ENCODE results near the gene INS. TPM values are rescaled to one million over a fixed set of nuclear protein-coding genes. Genes with fewer than 3 reads are reported as not detected.

INS gene
- total RNA-seq, 2 donors from 2014 or later, result not detected

GRCh38 chr11:2158966-2159365 is 2.0 kb downstream of the INS start:
- H3K4me1 Mint-ChIP-seq, result no peaks in the 10 kb centered on the region

GRCh38 chr11:2158296-2158737 is 2.7 kb downstream of the INS start:
- Mint-ChIP-seq H3K4me1 (no peaks in the 10 kb centered on the region), H3K36me3 (ENCODE audit: low read depth) (no peaks in the 10 kb centered on the region), H3K4me3 (no peak overlapping the region), H3K27ac (no peak overlapping the region), H3K27me3 (no peaks in the 10 kb centered on the region)
- DNase-seq (no peak), ATAC-seq (no peak)
- no peaks in the 10 kb centered on the region for H3K9me3 ChIP-seq (ENCODE audit: control insufficient read depth, low read length, poor library complexity, severe bottlenecking)

More at GRCh38 chr11:2158966-2159365, 2.0 kb downstream of the INS start:
- Mint-ChIP-seq H3K27me3 (no peaks in the 10 kb centered on the region), H3K36me3 (ENCODE audit: low read depth) (no peaks in the 10 kb centered on the region), H3K27ac (no peak overlapping the region), H3K4me3 (no peak overlapping the region)
- ATAC-seq (no peak), DNase-seq (no peak)
- no peaks in the 10 kb centered on the region for H3K9me3 ChIP-seq (ENCODE audit: control insufficient read depth, low read length, poor library complexity, severe bottlenecking)

- H3K9me3 ChIP-seq (ENCODE audit: control insufficient read depth, low read length, poor library complexity, severe bottlenecking), result no peaks in the 10 kb centered on the region
- no peaks in the 10 kb centered on the region for H3K4me1 Mint-ChIP-seq
- no peak overlapping the region for H3K4me3 Mint-ChIP-seq
- H3K27ac Mint-ChIP-seq, result no peak overlapping the region
- H3K27me3 Mint-ChIP-seq, result no peaks in the 10 kb centered on the region
- no peaks in the 10 kb centered on the region for H3K36me3 Mint-ChIP-seq (ENCODE audit: low read depth)
- ATAC-seq (no peak), DNase-seq (no peak)
Observed at GRCh38 chr11:2157294-2158040, 3.5 kb downstream of the INS start.

- no peak overlapping the region for H3K27ac Mint-ChIP-seq
- H3K27me3 Mint-ChIP-seq, result no peaks in the 10 kb centered on the region
- ATAC-seq (no peak), DNase-seq (peak in 2 of 3 donors; percentile 29 to 52)
- peaks cover 5% of the 10 kb centered on the region for H3K4me1 Mint-ChIP-seq
- H3K4me3 Mint-ChIP-seq, result no peak overlapping the region
- H3K9me3 ChIP-seq (ENCODE audit: control insufficient read depth, low read length, poor library complexity, severe bottlenecking), result no peaks in the 10 kb centered on the region
- H3K36me3 Mint-ChIP-seq (ENCODE audit: low read depth), result no peaks in the 10 kb centered on the region
Observed at GRCh38 chr11:2156416-2157182, 4.4 kb downstream of the INS start.

- Mint-ChIP-seq H3K27me3 (peaks cover 9% of the 10 kb centered on the region), H3K27ac (no peak overlapping the region), H3K4me1 (peaks cover 5% of the 10 kb centered on the region), H3K36me3 (ENCODE audit: low read depth) (no peaks in the 10 kb centered on the region), H3K4me3 (no peak overlapping the region)
- DNase-seq (no peak), ATAC-seq (no peak)
- no peaks in the 10 kb centered on the region for H3K9me3 ChIP-seq (ENCODE audit: control insufficient read depth, low read length, poor library complexity, severe bottlenecking)
Observed at GRCh38 chr11:2155511-2155910, 5.5 kb downstream of the INS start.

GRCh38 chr11:2154889-2155288 is 6.1 kb downstream of the INS start:
- ATAC-seq (no peak), DNase-seq (no peak)
- H3K4me3 Mint-ChIP-seq, result no peak overlapping the region
- no peaks in the 10 kb centered on the region for H3K9me3 ChIP-seq (ENCODE audit: control insufficient read depth, low read length, poor library complexity, severe bottlenecking)
- H3K4me1 Mint-ChIP-seq, result peaks cover 5% of the 10 kb centered on the region
- H3K27ac Mint-ChIP-seq, result no peak overlapping the region
- H3K36me3 Mint-ChIP-seq (ENCODE audit: low read depth), result no peaks in the 10 kb centered on the region
- H3K27me3 Mint-ChIP-seq, result peaks cover 15% of the 10 kb centered on the region

GRCh38 chr11:2154195-2154585 is 6.8 kb downstream of the INS start:
- Mint-ChIP-seq H3K27ac (no peak overlapping the region), H3K4me1 (peaks cover 5% of the 10 kb centered on the region), H3K27me3 (peaks cover 17% of the 10 kb centered on the region), H3K4me3 (no peak overlapping the region), H3K36me3 (ENCODE audit: low read depth) (no peaks in the 10 kb centered on the region)
- ATAC-seq, result no peak
- H3K9me3 ChIP-seq (ENCODE audit: control insufficient read depth, low read length, poor library complexity, severe bottlenecking), result no peaks in the 10 kb centered on the region
- no peak for DNase-seq

- no peaks in the 10 kb centered on the region for H3K9me3 ChIP-seq (ENCODE audit: control insufficient read depth, low read length, poor library complexity, severe bottlenecking)
- Mint-ChIP-seq H3K36me3 (ENCODE audit: low read depth) (no peaks in the 10 kb centered on the region), H3K27ac (no peak overlapping the region), H3K27me3 (peaks cover 22% of the 10 kb centered on the region), H3K4me1 (peaks cover 5% of the 10 kb centered on the region), H3K4me3 (no peak overlapping the region)
- no peak for DNase-seq
- ATAC-seq, result no peak
Observed at GRCh38 chr11:2153581-2154194, 7.3 kb downstream of the INS start.

GRCh38 chr11:2151500-2152257 is 9.3 kb downstream of the INS start:
- ATAC-seq (peak; percentile 89), DNase-seq (peak; percentile 55 to 74 (median 67))
- Mint-ChIP-seq H3K27me3 (peaks cover 39% of the 10 kb centered on the region), H3K27ac (no peak overlapping the region), H3K4me3 (peak overlapping the region; percentile 67), H3K36me3 (ENCODE audit: low read depth) (no peaks in the 10 kb centered on the region), H3K4me1 (peaks cover 5% of the 10 kb centered on the region)
- no peaks in the 10 kb centered on the region for H3K9me3 ChIP-seq (ENCODE audit: control insufficient read depth, low read length, poor library complexity, severe bottlenecking)

- peaks cover 10% of the 10 kb centered on the region for H3K4me1 Mint-ChIP-seq
- no peaks in the 10 kb centered on the region for H3K9me3 ChIP-seq (ENCODE audit: control insufficient read depth, low read length, poor library complexity, severe bottlenecking)
- H3K27me3 Mint-ChIP-seq, result peaks cover 54% of the 10 kb centered on the region
- H3K4me3 Mint-ChIP-seq, result no peak overlapping the region
- DNase-seq (no peak), ATAC-seq (no peak)
- H3K36me3 Mint-ChIP-seq (ENCODE audit: low read depth), result peaks cover 5% of the 10 kb centered on the region
- H3K27ac Mint-ChIP-seq, result no peak overlapping the region
Observed at GRCh38 chr11:2149864-2150847, 10.9 kb downstream of the INS start.

- peaks cover 59% of the 10 kb centered on the region for H3K27me3 Mint-ChIP-seq
- H3K4me3 Mint-ChIP-seq, result no peak overlapping the region
- no peak overlapping the region for H3K27ac Mint-ChIP-seq
- H3K36me3 Mint-ChIP-seq (ENCODE audit: low read depth), result peaks cover 5% of the 10 kb centered on the region
- peaks cover 10% of the 10 kb centered on the region for H3K4me1 Mint-ChIP-seq
- DNase-seq, result no peak
- H3K9me3 ChIP-seq (ENCODE audit: control insufficient read depth, low read length, poor library complexity, severe bottlenecking), result no peaks in the 10 kb centered on the region
- ATAC-seq, result no peak
Observed at GRCh38 chr11:2149460-2149859, 11.5 kb downstream of the INS start.

- no peak overlapping the region for H3K4me3 Mint-ChIP-seq
- ATAC-seq (no peak), DNase-seq (no peak)
- no peak overlapping the region for H3K27ac Mint-ChIP-seq
- H3K27me3 Mint-ChIP-seq, result peaks cover 60% of the 10 kb centered on the region
- peaks cover 10% of the 10 kb centered on the region for H3K4me1 Mint-ChIP-seq
- no peaks in the 10 kb centered on the region for H3K9me3 ChIP-seq (ENCODE audit: control insufficient read depth, low read length, poor library complexity, severe bottlenecking)
- peaks cover 5% of the 10 kb centered on the region for H3K36me3 Mint-ChIP-seq (ENCODE audit: low read depth)
Observed at GRCh38 chr11:2148595-2148994, 12.4 kb downstream of the INS start.
